BLaER1 treated with 17β-estradiol and CSF1 and Interleukin-3, amounts not matched to agents 10 nM and 100 nM (cell line): ENCODE data around the gene GMDS.

Experiments
- H3K27ac ChIP-seq, 11 experiments: shearing (Covaris generic); formaldehyde crosslinking; 2 replicates each; pipeline ENCODE4 v1.8.1; 2022
- H3K27me3 ChIP-seq, 11 experiments: shearing (Covaris generic); formaldehyde crosslinking; 2 replicates each; pipeline ENCODE4 v1.8.1; 2022
- H3K36me3 ChIP-seq, 11 experiments: shearing (Covaris generic); formaldehyde crosslinking; 2 replicates each; pipeline ENCODE4 v1.8.1; 2022
- H3K4me1 ChIP-seq, 10 experiments: shearing (Covaris generic); formaldehyde crosslinking; 2 replicates each; pipeline ENCODE4 v1.8.1; 2022
- H3K4me2 ChIP-seq, 11 experiments: shearing (Covaris generic); formaldehyde crosslinking; 2 replicates each; pipeline ENCODE4 v1.8.1; 2022
- H3K4me3 ChIP-seq, 10 experiments: shearing (Covaris generic); formaldehyde crosslinking; 2 replicates each; pipeline ENCODE4 v1.8.1; 2022
- H3K9ac ChIP-seq, 11 experiments: shearing (Covaris generic); formaldehyde crosslinking; 2 replicates each; pipeline ENCODE4 v1.8.1; 2022
- H3K9me3 ChIP-seq, 11 experiments: shearing (Covaris generic); formaldehyde crosslinking; replicated peaks in 1 of 11; 2 replicates each; pipeline ENCODE4 v1.8.1; 2022
- H4K20me1 ChIP-seq, 11 experiments: shearing (Covaris generic); formaldehyde crosslinking; 2 replicates each; pipeline ENCODE4 v1.8.1; 2022
- Cebpa-rat ChIP-seq, 11 experiments: shearing (Covaris generic); IDR thresholded peaks; 2 replicates each; pipeline ENCODE4 v1.8.1; 2022

GMDS gene

GRCh38 chr6:1952740-1953360, 292.6 kb downstream of the GMDS start:
- no peaks in the 10 kb centered on the region for H4K20me1 ChIP-seq
- no peaks in the 10 kb centered on the region for H3K4me1 ChIP-seq
- peaks cover 0 to 9% (median 0%) of the 10 kb centered on the region in 11 experiments; a peak in 4 of 22 replicates for H3K36me3 ChIP-seq
- no peaks in the 10 kb centered on the region for H3K9me3 ChIP-seq
- TF ChIP-seq Cebpa-rat (IDR thresholded peaks at IDR 0.05): no peak
- H3K27me3 ChIP-seq: no peaks in the 10 kb centered on the region
- H3K27ac ChIP-seq: no peak overlapping the region
- no peak overlapping the region for H3K9ac ChIP-seq
- H3K4me3 ChIP-seq: no peak overlapping the region
- no peak overlapping the region for H3K4me2 ChIP-seq

GRCh38 chr6:1950631-1951030, 294.8 kb downstream of the GMDS start:
- TF ChIP-seq Cebpa-rat (IDR thresholded peaks at IDR 0.05): no peak
- Histone ChIP-seq H3K36me3 (peaks cover 0 to 9% (median 0%) of the 10 kb centered on the region in 11 experiments; a peak in 4 of 22 replicates), H3K27me3 (no peaks in the 10 kb centered on the region), H3K27ac (no peak overlapping the region), H4K20me1 (no peaks in the 10 kb centered on the region), H3K4me3 (no peak overlapping the region), H3K4me1 (no peaks in the 10 kb centered on the region), H3K9me3 (no peaks in the 10 kb centered on the region), H3K4me2 (no peak overlapping the region), H3K9ac (no peak overlapping the region)

GRCh38 chr6:1949538-1949937, 295.9 kb downstream of the GMDS start:
- Histone ChIP-seq H3K27ac (no peak overlapping the region), H3K4me1 (no peaks in the 10 kb centered on the region), H3K36me3 (peaks cover 0 to 9% (median 0%) of the 10 kb centered on the region in 11 experiments; a peak in 4 of 22 replicates), H3K9me3 (no peaks in the 10 kb centered on the region), H3K4me3 (no peak overlapping the region), H3K4me2 (no peak overlapping the region), H3K27me3 (no peaks in the 10 kb centered on the region), H4K20me1 (no peaks in the 10 kb centered on the region), H3K9ac (no peak overlapping the region)
- no peak for TF ChIP-seq Cebpa-rat (IDR thresholded peaks at IDR 0.05)

- Histone ChIP-seq H4K20me1 (no peaks in the 10 kb centered on the region), H3K27me3 (no peaks in the 10 kb centered on the region), H3K9ac (no peak overlapping the region), H3K36me3 (peaks cover 0 to 7% (median 0%) of the 10 kb centered on the region in 11 experiments; a peak in 4 of 22 replicates), H3K9me3 (no peaks in the 10 kb centered on the region), H3K4me1 (no peaks in the 10 kb centered on the region), H3K27ac (no peak overlapping the region), H3K4me2 (no peak overlapping the region), H3K4me3 (no peak overlapping the region)
- no peak for TF ChIP-seq Cebpa-rat (IDR thresholded peaks at IDR 0.05)
Measured at GRCh38 chr6:1947922-1948321, 297.5 kb downstream of the GMDS start.

- H3K27ac ChIP-seq: no peak overlapping the region
- H3K36me3 ChIP-seq: no peaks in the 10 kb centered on the region
- H3K27me3 ChIP-seq: no peaks in the 10 kb centered on the region
- no peak overlapping the region for H3K9ac ChIP-seq
- H3K4me2 ChIP-seq: no peak overlapping the region
- no peaks in the 10 kb centered on the region for H4K20me1 ChIP-seq
- H3K4me1 ChIP-seq: no peaks in the 10 kb centered on the region
- TF ChIP-seq Cebpa-rat (IDR thresholded peaks at IDR 0.05): no peak
- H3K9me3 ChIP-seq: no peaks in the 10 kb centered on the region
- no peak overlapping the region for H3K4me3 ChIP-seq
Measured at GRCh38 chr6:1946583-1946982, 298.8 kb downstream of the GMDS start.

GRCh38 chr6:1945235-1945832, 300.1 kb downstream of the GMDS start:
- TF ChIP-seq Cebpa-rat (IDR thresholded peaks at IDR 0.05): no peak
- no peak overlapping the region for H3K27ac ChIP-seq
- no peaks in the 10 kb centered on the region for H4K20me1 ChIP-seq
- no peaks in the 10 kb centered on the region for H3K9me3 ChIP-seq
- no peak overlapping the region for H3K4me2 ChIP-seq
- H3K36me3 ChIP-seq: no peaks in the 10 kb centered on the region
- H3K27me3 ChIP-seq: no peaks in the 10 kb centered on the region
- H3K9ac ChIP-seq: no peak overlapping the region
- peaks cover 0 to 5% (median 2%) of the 10 kb centered on the region in 10 experiments; a peak in 8 of 20 replicates for H3K4me1 ChIP-seq
- H3K4me3 ChIP-seq: no peak overlapping the region

GRCh38 chr6:1942834-1943233, 302.6 kb downstream of the GMDS start:
- H3K9me3 ChIP-seq: no peaks in the 10 kb centered on the region; a peak in 3 of 22 replicates
- no peak overlapping the region for H3K4me2 ChIP-seq
- H3K9ac ChIP-seq: no peak overlapping the region
- no peak overlapping the region for H3K27ac ChIP-seq
- TF ChIP-seq Cebpa-rat (IDR thresholded peaks at IDR 0.05): no peak
- H3K27me3 ChIP-seq: no peaks in the 10 kb centered on the region
- peaks cover 0 to 8% (median 4%) of the 10 kb centered on the region in 10 experiments; a peak in 8 of 20 replicates for H3K4me1 ChIP-seq
- H4K20me1 ChIP-seq: no peaks in the 10 kb centered on the region
- no peak overlapping the region for H3K4me3 ChIP-seq
- no peaks in the 10 kb centered on the region for H3K36me3 ChIP-seq

GRCh38 chr6:1941534-1941933, 303.9 kb downstream of the GMDS start:
- Histone ChIP-seq H3K4me3 (no peak overlapping the region), H4K20me1 (no peaks in the 10 kb centered on the region), H3K36me3 (peaks cover 0 to 6% (median 0%) of the 10 kb centered on the region in 11 experiments; a peak in 2 of 22 replicates), H3K9me3 (peaks cover 0 to 7% (median 0%) of the 10 kb centered on the region in 11 experiments; a peak in 5 of 22 replicates), H3K9ac (no peak overlapping the region), H3K4me1 (peaks cover 0 to 8% (median 4%) of the 10 kb centered on the region in 10 experiments; a peak in 8 of 20 replicates), H3K27me3 (no peaks in the 10 kb centered on the region), H3K27ac (no peak overlapping the region), H3K4me2 (no peak overlapping the region)
- no peak for TF ChIP-seq Cebpa-rat (IDR thresholded peaks at IDR 0.05)

- Histone ChIP-seq H3K9me3 (peaks cover 0 to 17% (median 8%) of the 10 kb centered on the region in 11 experiments; a peak in 11 of 22 replicates), H3K4me2 (peak overlapping the region in 3 of 11 experiments; percentile 21 to 26 (median 24); a peak in 3 of 22 replicates), H3K4me1 (peaks cover 0 to 8% (median 4%) of the 10 kb centered on the region in 10 experiments; a peak in 8 of 20 replicates), H3K9ac (no peak overlapping the region), H3K27ac (no peak overlapping the region), H3K4me3 (no peak overlapping the region), H4K20me1 (no peaks in the 10 kb centered on the region), H3K36me3 (peaks cover 0 to 8% (median 0%) of the 10 kb centered on the region in 11 experiments; a peak in 2 of 22 replicates), H3K27me3 (no peaks in the 10 kb centered on the region)
- no peak for TF ChIP-seq Cebpa-rat (IDR thresholded peaks at IDR 0.05)
Measured at GRCh38 chr6:1940381-1940780, 305.0 kb downstream of the GMDS start.
